NCI-H524 (cell line): Measurements from ENCODE around the gene HSDL2.
A peak's percentile ranks its signal among the peaks of the same experiment; 100 is the strongest.
"Not testable (repeated sequence)": the region's sequence is repeated elsewhere in the genome, so short reads cannot be mapped to it uniquely, and the experiment has no call there.

Experiments
- DNase-seq, 2 experiments: peaks; one replicate each; lab custom pipeline; 2025; lab: John Stamatoyannopoulos, UW

HSDL2 gene

GRCh38 chr9:112501287-112501686, 121.4 kb downstream of the HSDL2 start:
- DNase-seq: no peak

- DNase-seq: no peak
These were observed 122.5 kb downstream of the HSDL2 start for GRCh38 chr9:112502175-112502946.

- DNase-seq: no peak
These were observed 123.3 kb downstream of the HSDL2 start for GRCh38 chr9:112503170-112503569.

- DNase-seq: no peak
These were observed 125.2 kb downstream of the HSDL2 start for GRCh38 chr9:112505086-112505485.

DNA sequence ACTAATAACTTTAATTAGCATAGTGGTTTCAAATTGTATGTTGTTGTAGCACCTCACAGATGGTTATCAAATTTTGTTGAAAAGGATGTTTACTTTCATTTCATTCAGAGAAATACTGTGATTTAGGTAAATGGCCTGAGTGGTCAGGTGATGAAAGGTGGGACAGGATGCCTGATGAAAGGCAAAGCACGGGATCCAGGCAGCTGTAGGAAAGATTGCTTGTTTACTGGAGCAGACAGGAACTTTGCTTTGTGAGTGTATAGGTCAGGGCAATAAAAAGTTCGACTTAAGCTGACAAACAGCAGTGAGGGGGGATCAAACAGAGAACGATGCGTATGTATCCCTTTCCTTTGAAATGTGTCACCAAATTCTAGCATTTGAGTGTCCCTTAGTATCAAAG, 125.7 kb downstream of the HSDL2 start:
- DNase-seq: no peak

- DNase-seq: no peak
These were observed 126.7 kb downstream of the HSDL2 start for GRCh38 chr9:112506571-112506970.

- DNase-seq: no peak
These were observed 127.2 kb downstream of the HSDL2 start for GRCh38 chr9:112507001-112507680.

GRCh38 chr9:112508377-112508776, 128.5 kb downstream of the HSDL2 start:
- no peak for DNase-seq

DNA sequence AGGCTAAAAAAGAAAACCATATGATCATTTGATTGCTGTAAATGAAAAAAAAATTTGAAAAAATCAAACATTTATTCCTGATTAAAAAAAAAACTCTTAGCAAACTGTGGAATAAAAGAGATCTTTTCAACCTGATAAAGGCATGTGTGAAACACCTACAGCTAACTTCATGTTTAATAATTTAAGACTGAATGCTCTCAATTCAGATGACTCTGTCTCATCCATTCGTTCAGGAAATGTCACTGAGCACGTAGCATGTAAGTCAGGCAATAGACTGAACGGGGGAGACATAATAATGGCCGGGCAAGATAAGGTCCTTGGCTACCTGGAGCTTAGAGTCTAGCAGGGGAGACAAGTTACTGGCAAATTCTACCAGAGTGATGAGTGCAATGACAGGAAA, 132.5 kb downstream of the HSDL2 start:
- DNase-seq: not testable (repeated sequence)

DNA sequence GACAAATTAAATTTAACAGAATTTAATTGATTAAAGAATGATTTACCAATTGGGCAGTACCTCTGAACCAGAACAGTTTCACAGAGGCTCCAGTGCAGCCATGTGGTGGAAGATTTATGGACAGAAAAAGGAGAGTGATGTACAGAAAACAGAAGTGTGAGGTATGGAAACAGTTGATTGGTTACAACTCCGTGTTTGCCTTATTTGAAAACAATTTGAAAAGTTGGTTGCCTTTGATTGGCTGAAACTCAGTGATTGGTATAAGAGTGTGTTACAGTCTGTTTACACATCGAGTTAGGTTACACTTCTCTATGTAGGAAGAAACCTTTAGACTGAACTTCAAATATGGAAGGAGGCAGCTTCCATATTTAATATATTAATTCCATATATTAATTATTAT, 136.9 kb downstream of the HSDL2 start:
- no peak for DNase-seq

GRCh38 chr9:112520069-112520468, 140.2 kb downstream of the HSDL2 start:
- no peak for DNase-seq

GRCh38 chr9:112520656-112521055, 140.7 kb downstream of the HSDL2 start:
- peak; percentile 50 to 83 for DNase-seq
